Measurements from ENCODE around the gene COPS6.

DNA sequence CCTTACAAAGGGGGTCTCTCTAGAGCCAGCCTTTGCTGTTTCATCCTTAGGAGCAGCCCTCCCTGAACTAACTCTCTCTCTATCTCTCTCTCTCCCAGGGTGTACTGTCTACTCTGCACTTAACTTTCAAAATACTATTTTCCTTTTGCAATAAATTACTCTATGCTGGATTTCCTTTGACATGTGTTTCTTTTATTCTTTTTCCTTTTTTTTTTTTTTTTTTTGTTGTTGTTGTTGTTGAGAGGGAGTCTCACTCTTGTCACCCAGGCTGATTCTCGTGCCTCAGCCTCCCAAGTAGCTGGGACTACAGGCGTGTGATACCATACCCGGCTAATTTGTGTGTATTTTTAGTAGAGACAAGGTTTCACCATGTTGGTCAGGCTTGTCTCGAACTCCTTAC is 5.8 kb upstream of the COPS6 start:
- TF ChIP-seq GATA2 (IDR thresholded peaks at IDR 0.05; ENCODE audit: low read depth, low read length) = no peak
- no peak for TF ChIP-seq GATA3 (IDR thresholded peaks at IDR 0.05; ENCODE audit: low read depth, low read length)

Measured in SH-SY5Y (cell line).